Central memory CD8-positive, alpha-beta T cell (primary cell): ENCODE measurements around the gene DMWD.

Experiments
- ATAC-seq: fragments of 150-1000 bp; cut with Tn5 transposase; replicated peaks from 2 replicates; pipeline ENCODE4 v1.10.0; 2022; ENCODE audit warnings: mild to moderate bottlenecking, moderate FRiP score, moderate number of reproducible peaks; ENCODE audit not compliant: poor library complexity, severe bottlenecking; ENCODE audit errors: extremely low read depth
- DNase-seq, 2 donors: peaks; one replicate each; pipeline ENCODE4 v3.0.0; 2021; ENCODE audit warnings: low spot score in 2 of 2
- H3K27ac Mint-ChIP-seq: one replicate; pipeline ENCODE4 v1.8.0; 2022; ENCODE audit warnings: low read depth, mild to moderate bottlenecking, moderate library complexity, mixed read lengths
- H3K27me3 Mint-ChIP-seq: one replicate; pipeline ENCODE4 v1.8.0; 2022; ENCODE audit warnings: mixed read lengths
- H3K36me3 Mint-ChIP-seq: one replicate; pipeline ENCODE4 v1.8.0; 2022; ENCODE audit warnings: mild to moderate bottlenecking, moderate library complexity, mixed read lengths; ENCODE audit not compliant: insufficient read depth
- H3K4me1 Mint-ChIP-seq: one replicate; pipeline ENCODE4 v1.8.0; 2022; ENCODE audit warnings: mixed read lengths
- H3K4me3 Mint-ChIP-seq: one replicate; pipeline ENCODE4 v1.8.0; 2022; ENCODE audit warnings: mild to moderate bottlenecking, moderate library complexity, mixed read lengths
- H3K9me3 Mint-ChIP-seq: one replicate; pipeline ENCODE4 v1.8.0; 2022; ENCODE audit warnings: mixed read lengths

Gene DMWD

DNA sequence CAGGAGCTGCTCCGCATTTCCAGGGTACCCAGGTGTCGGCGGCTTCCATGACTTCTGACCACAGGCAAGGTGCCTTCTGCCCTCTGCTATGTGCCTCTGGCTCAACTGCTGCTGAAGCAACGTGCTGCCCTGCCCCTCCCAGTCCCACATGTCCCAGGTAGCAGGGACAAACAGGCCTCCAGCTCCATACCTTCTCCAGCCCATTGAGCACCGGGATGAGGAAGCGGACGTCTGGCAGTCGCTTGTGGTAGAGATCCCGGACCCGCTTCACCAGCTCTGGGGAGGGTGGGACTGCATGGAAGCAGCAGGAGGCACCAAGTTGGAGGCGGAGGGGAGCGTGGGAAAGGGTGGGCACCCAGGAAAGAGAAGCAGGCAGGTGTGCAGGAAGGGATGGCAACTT, 30.5 kb upstream of the DMWD start:
- H3K4me1 Mint-ChIP-seq: peaks cover 5% of the 10 kb centered on the region
- no peak overlapping the region for H3K27ac Mint-ChIP-seq
- H3K4me3 Mint-ChIP-seq: no peak overlapping the region
- no peaks in the 10 kb centered on the region for H3K27me3 Mint-ChIP-seq
- DNase-seq (no peak), ATAC-seq (no peak)
- H3K9me3 Mint-ChIP-seq: no peaks in the 10 kb centered on the region
- peaks cover 18% of the 10 kb centered on the region for H3K36me3 Mint-ChIP-seq

DNA sequence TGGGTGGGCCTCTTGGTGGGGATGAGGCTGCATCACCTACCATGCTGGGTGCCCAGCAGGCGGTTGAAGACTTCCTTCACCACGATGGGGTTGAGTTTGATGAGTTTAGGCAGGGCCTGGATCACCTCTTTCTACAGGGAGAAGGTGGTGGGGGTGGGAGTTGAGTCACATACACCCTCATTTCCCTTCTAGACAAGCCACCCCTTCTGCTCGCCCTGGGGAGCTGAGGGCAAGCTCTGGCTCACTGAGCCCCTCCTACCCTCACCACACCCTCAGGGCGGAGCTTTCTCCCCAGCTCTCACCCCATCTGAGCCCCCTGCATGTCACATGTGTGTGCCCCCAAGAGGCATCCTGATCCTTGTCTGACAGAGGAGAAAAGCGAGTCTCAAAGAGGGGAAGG, 30.1 kb upstream of the DMWD start:
- Mint-ChIP-seq H3K9me3 (no peaks in the 10 kb centered on the region), H3K4me3 (no peak overlapping the region), H3K27ac (no peak overlapping the region), H3K36me3 (peaks cover 15% of the 10 kb centered on the region), H3K27me3 (no peaks in the 10 kb centered on the region), H3K4me1 (peaks cover 5% of the 10 kb centered on the region)
- ATAC-seq: no peak
- no peak for DNase-seq

DNA sequence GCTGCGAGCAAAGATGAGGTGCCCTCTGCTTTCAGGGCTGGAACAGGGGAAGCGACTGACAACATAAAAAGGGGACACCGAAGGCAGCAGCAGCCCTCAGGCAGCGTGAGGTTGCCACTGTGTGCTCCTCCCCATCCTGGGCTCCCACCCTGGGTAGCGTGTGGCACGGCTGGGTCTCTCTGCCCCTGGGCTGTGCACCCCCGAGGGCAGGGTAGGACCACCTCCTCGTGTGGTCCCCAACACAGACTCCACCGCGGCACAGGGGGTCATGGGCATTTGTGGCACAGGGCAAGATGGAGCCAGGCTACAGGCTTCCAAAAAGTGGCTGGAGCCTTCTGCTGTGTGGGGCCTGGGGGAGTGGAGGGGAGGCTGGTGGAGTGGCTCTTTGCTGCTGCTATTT, 28.9 kb upstream of the DMWD start:
- no peak for ATAC-seq
- H3K4me1 Mint-ChIP-seq: peaks cover 5% of the 10 kb centered on the region
- no peak for DNase-seq
- no peak overlapping the region for H3K27ac Mint-ChIP-seq
- H3K4me3 Mint-ChIP-seq: no peak overlapping the region
- no peaks in the 10 kb centered on the region for H3K9me3 Mint-ChIP-seq
- peaks cover 17% of the 10 kb centered on the region for H3K36me3 Mint-ChIP-seq
- H3K27me3 Mint-ChIP-seq: no peaks in the 10 kb centered on the region

- peaks cover 5% of the 10 kb centered on the region for H3K4me1 Mint-ChIP-seq
- H3K27ac Mint-ChIP-seq: no peak overlapping the region
- peaks cover 17% of the 10 kb centered on the region for H3K36me3 Mint-ChIP-seq
- no peaks in the 10 kb centered on the region for H3K27me3 Mint-ChIP-seq
- DNase-seq (no peak), ATAC-seq (no peak)
- H3K4me3 Mint-ChIP-seq: no peak overlapping the region
- H3K9me3 Mint-ChIP-seq: no peaks in the 10 kb centered on the region
Measured at GRCh38 chr19:45821103-45821521, 28.5 kb upstream of the DMWD start.

GRCh38 chr19:45820413-45821102, 27.9 kb upstream of the DMWD start:
- Mint-ChIP-seq H3K4me3 (no peak overlapping the region), H3K27me3 (no peaks in the 10 kb centered on the region), H3K9me3 (no peaks in the 10 kb centered on the region), H3K4me1 (peaks cover 5% of the 10 kb centered on the region), H3K36me3 (peaks cover 17% of the 10 kb centered on the region), H3K27ac (no peak overlapping the region)
- DNase-seq (no peak), ATAC-seq (no peak)

DNA sequence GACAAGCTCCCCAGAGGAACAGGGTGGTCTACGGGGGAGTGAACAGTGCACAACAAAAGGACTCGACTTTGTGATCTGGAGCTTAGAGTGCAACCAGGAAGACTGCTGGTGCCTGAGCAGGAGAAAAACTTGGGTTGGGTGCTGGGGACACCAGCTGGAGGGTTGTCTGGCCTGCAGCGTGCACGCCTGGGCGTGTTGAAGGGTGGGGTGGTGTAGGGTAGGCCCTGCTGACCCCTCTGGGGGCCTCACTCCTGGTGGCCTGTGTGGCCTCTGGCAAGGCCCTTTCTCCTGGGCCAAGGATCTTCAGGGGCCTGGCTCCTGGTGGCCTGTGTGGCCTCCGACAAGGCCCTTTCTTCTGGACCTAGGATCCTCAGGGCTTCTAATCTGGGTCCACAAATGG, 27.1 kb upstream of the DMWD start:
- H3K27ac Mint-ChIP-seq: no peak overlapping the region
- peaks cover 15% of the 10 kb centered on the region for H3K36me3 Mint-ChIP-seq
- ATAC-seq: no peak
- no peak for DNase-seq
- H3K4me1 Mint-ChIP-seq: peaks cover 5% of the 10 kb centered on the region
- no peaks in the 10 kb centered on the region for H3K9me3 Mint-ChIP-seq
- no peaks in the 10 kb centered on the region for H3K27me3 Mint-ChIP-seq
- H3K4me3 Mint-ChIP-seq: no peak overlapping the region

DNA sequence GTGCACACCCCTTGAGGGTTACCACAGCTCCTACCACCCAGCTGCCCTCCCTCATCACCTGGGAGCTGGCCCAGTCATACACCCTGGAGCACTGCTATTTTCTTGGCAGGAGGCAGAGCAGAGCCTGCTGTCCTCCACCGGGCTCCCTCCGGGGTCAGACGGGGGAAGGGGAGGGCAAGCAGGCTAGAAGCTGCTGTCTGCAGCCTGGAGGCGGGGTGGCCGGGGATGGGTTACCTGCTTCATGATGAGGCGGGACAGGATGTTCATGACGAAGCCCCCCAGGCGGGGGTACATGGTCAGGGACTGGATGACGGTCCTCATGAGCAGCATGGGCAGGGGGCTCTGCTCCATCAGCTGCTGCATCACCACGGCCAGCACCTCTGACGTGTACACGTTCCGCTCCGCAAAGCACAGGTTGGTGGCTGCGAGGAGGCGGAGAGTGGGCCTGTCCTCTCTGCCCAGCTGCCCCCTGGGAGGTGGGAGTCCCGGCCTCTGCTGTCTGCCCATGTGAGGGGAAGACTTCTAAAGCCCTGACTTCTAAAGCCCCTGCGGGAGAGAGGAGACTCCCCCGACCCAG, 25.2 kb upstream of the DMWD start:
- ATAC-seq (peak; percentile 14), DNase-seq (no peak)
- Mint-ChIP-seq H3K4me3 (no peak overlapping the region), H3K27ac (no peak overlapping the region), H3K9me3 (no peaks in the 10 kb centered on the region), H3K4me1 (no peaks in the 10 kb centered on the region), H3K27me3 (no peaks in the 10 kb centered on the region), H3K36me3 (peaks cover 11% of the 10 kb centered on the region)

- Mint-ChIP-seq H3K36me3 (peaks cover 10% of the 10 kb centered on the region), H3K27me3 (no peaks in the 10 kb centered on the region), H3K9me3 (no peaks in the 10 kb centered on the region), H3K4me1 (no peaks in the 10 kb centered on the region), H3K27ac (no peak overlapping the region), H3K4me3 (no peak overlapping the region)
- DNase-seq (peak; percentile 93 to 97), ATAC-seq (peak; percentile 100)
Measured at GRCh38 chr19:45817010-45817724, 24.5 kb upstream of the DMWD start.

DNA sequence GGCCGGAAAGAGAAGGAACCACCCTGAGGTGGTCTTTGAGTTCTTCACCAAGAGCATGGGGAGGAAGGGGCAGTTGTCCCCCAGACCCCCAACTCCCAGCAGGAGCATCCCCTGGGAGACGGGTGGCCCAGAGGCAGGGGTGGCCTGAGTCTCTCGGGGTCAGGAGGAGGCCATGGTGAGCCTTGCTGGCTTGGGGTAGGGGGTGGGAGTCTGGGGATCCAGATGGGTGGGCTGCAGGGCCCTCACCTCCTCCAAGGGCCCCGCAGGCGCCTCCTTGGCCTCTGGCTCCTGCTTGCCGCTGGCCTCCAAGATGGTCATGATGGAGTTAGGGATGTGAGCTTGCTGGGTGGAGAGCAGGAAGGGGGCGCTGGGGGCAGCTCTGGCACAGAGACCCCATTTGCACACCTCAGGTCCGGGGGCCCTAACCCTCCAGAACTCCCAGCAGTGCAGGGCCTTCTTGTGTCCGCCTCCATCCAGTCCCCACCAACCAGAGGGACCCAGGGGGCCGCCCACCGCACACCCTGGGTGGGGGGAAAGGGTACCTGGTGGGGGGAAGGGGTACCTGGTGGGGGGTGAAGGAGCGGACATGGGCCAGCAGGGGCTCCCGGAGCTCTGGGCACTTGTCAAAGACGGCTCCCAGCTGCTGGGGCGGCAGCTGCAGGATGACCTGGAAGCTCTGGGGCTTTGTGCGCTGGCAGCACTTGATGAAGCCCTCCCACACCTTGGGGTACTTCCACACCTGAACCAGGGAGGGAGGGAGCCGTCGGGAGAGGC, 23.8 kb upstream of the DMWD start:
- H3K27ac Mint-ChIP-seq: no peak overlapping the region
- no peak for DNase-seq
- no peaks in the 10 kb centered on the region for H3K9me3 Mint-ChIP-seq
- ATAC-seq: no peak
- H3K4me3 Mint-ChIP-seq: no peak overlapping the region
- H3K4me1 Mint-ChIP-seq: no peaks in the 10 kb centered on the region
- peaks cover 9% of the 10 kb centered on the region for H3K36me3 Mint-ChIP-seq
- no peaks in the 10 kb centered on the region for H3K27me3 Mint-ChIP-seq

- ATAC-seq: no peak
- H3K27me3 Mint-ChIP-seq: no peaks in the 10 kb centered on the region
- DNase-seq: no peak
- no peaks in the 10 kb centered on the region for H3K4me1 Mint-ChIP-seq
- no peak overlapping the region for H3K4me3 Mint-ChIP-seq
- peaks cover 9% of the 10 kb centered on the region for H3K36me3 Mint-ChIP-seq
- no peaks in the 10 kb centered on the region for H3K9me3 Mint-ChIP-seq
- H3K27ac Mint-ChIP-seq: no peak overlapping the region
Measured at GRCh38 chr19:45815481-45816216, 23.0 kb upstream of the DMWD start.

DNA sequence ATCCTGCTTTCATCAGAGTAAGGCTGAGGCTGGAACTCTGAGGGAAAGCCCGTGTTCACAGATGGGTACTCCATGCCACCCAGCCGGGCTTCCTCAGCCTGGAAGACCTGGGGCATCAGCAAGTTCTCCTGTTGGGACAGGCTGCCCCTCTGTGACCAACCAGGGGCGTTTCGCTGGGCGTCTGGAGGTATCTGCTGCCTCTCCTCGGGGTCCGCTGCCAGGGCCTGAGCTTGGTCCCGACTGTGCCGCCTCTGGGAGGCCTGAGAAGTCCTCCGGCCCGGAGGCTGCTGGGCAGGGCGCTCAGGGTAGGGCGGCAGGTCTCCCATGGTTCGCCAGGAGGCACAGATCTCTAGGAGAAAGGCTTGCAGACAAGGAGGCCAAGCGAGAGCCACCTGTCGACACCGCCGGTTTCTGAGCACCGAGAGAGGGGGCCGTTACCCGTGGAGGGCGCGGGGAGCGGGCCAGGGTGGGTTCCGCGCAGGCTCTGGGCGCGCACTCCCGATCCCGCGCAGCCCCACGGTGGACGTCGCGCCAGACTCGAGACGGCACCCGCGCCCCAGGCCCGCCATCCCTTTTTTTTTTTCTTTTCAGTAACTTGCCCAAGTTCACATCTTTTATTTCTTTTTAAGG, 22.3 kb upstream of the DMWD start, which contains the start of gene RSPH6A:
TSS of gene RSPH6A (minus strand) at position 458 of the 630 bp plus-strand sequence. CDS start at position 326, 132 bp downstream.
- no peak within 1 kb of the TSS for H3K27ac Mint-ChIP-seq
- no peak for DNase-seq
- ATAC-seq: no peak
- H3K4me3 Mint-ChIP-seq: no peak within 1 kb of the TSS
- H3K9me3 Mint-ChIP-seq: no peaks in the 10 kb centered on the region
- peaks cover 7% of the 10 kb centered on the region for H3K36me3 Mint-ChIP-seq
- H3K4me1 Mint-ChIP-seq: no peaks in the 10 kb centered on the region
- H3K27me3 Mint-ChIP-seq: no peaks in the 10 kb centered on the region
